HEK293 (cell line): ENCODE data around the gene ARID5A.

Experiments used
- BCL11A ChIP-seq: fragments of 450-650 bp; formaldehyde crosslinking; IDR thresholded peaks from 2 replicates; pipeline ENCODE4 v1.5.1; 2016; ENCODE audit warnings: low read depth, missing biosample characterization, missing genetic modification characterization
- BCL11B ChIP-seq: fragments of 450-650 bp; formaldehyde crosslinking; IDR thresholded peaks from 2 replicates; pipeline ENCODE4 v1.5.1; 2016; ENCODE audit warnings: low read depth, missing biosample characterization, missing genetic modification characterization
- BCL6B ChIP-seq: fragments of 450-650 bp; formaldehyde crosslinking; IDR thresholded peaks from 2 replicates; pipeline ENCODE4 v1.5.1; 2017; ENCODE audit warnings: missing biosample characterization, missing genetic modification characterization
- EGR2 ChIP-seq: fragments of 450-650 bp; formaldehyde crosslinking; IDR thresholded peaks from 2 replicates; pipeline ENCODE4 v1.5.1; 2016; ENCODE audit warnings: low read depth, missing biosample characterization, missing genetic modification characterization
- FEZF1 ChIP-seq: fragments of 450-650 bp; formaldehyde crosslinking; IDR thresholded peaks from 2 replicates; pipeline ENCODE4 v1.5.1; 2016; ENCODE audit warnings: missing biosample characterization, missing genetic modification characterization
- GLI2 ChIP-seq: fragments of 450-650 bp; formaldehyde crosslinking; IDR thresholded peaks from 2 replicates; pipeline ENCODE4; 2017; ENCODE audit warnings: missing biosample characterization, missing genetic modification characterization, low read depth, borderline replicate concordance
- HOXD13 ChIP-seq: sonication (generic); formaldehyde crosslinking; IDR thresholded peaks from 2 replicates; pipeline ENCODE4 v1.8.0; 2022; ENCODE audit warnings: missing genetic modification reagents, borderline replicate concordance
- KLF17 ChIP-seq: fragments of 450-650 bp; formaldehyde crosslinking; IDR thresholded peaks from 2 replicates; pipeline ENCODE4 v1.5.1; 2016; ENCODE audit warnings: missing biosample characterization, missing genetic modification characterization
- MZF1 ChIP-seq: fragments of 450-650 bp; formaldehyde crosslinking; IDR thresholded peaks from 2 replicates; pipeline ENCODE4 v1.5.1; 2017; ENCODE audit warnings: missing biosample characterization, missing genetic modification characterization, borderline replicate concordance
- OVOL3 ChIP-seq: fragments of 450-650 bp; formaldehyde crosslinking; IDR thresholded peaks from 2 replicates; pipeline ENCODE4 v1.5.1; 2016; ENCODE audit warnings: missing biosample characterization, missing genetic modification characterization
- ZBTB17 ChIP-seq: fragments of 450-650 bp; formaldehyde crosslinking; IDR thresholded peaks from 2 replicates; pipeline ENCODE4 v1.5.1; 2016; ENCODE audit warnings: missing biosample characterization, missing genetic modification characterization
- ZBTB8A ChIP-seq: fragments of 450-650 bp; formaldehyde crosslinking; IDR thresholded peaks from 2 replicates; pipeline ENCODE4 v1.5.1; 2016; ENCODE audit warnings: missing biosample characterization, missing genetic modification characterization
- ZFHX2 ChIP-seq: fragments of 450-650 bp; formaldehyde crosslinking; conservative IDR thresholded peaks from 2 replicates; pipeline ENCODE4 v1.5.1; 2016; ENCODE audit warnings: missing biosample characterization, missing genetic modification characterization
- ZFP69B ChIP-seq: fragments of 450-650 bp; formaldehyde crosslinking; IDR thresholded peaks from 2 replicates; pipeline ENCODE4 v1.5.1; 2016; ENCODE audit warnings: missing biosample characterization, missing genetic modification characterization
- ZNF138 ChIP-seq: fragments of 450-650 bp; formaldehyde crosslinking; IDR thresholded peaks from 2 replicates; pipeline ENCODE4 v1.5.1; 2016; ENCODE audit warnings: missing biosample characterization, missing genetic modification characterization, borderline replicate concordance
- ZNF157 ChIP-seq: fragments of 450-650 bp; formaldehyde crosslinking; IDR thresholded peaks from 2 replicates; pipeline ENCODE4 v1.5.1; 2016; ENCODE audit warnings: missing biosample characterization, missing genetic modification characterization
- ZNF169 ChIP-seq: fragments of 450-650 bp; formaldehyde crosslinking; IDR thresholded peaks from 2 replicates; pipeline ENCODE4 v1.5.1; 2016; ENCODE audit warnings: missing biosample characterization, missing genetic modification characterization
- ZNF184 ChIP-seq: fragments of 450-650 bp; IDR thresholded peaks from 2 replicates; pipeline ENCODE4 v1.5.1; 2018; ENCODE audit warnings: missing biosample characterization, mild to moderate bottlenecking, missing genetic modification characterization
- ZNF2 ChIP-seq: fragments of 450-650 bp; formaldehyde crosslinking; IDR thresholded peaks from 2 replicates; pipeline ENCODE4 v1.5.1; 2016; ENCODE audit warnings: missing biosample characterization, missing genetic modification characterization
- ZNF302 ChIP-seq: fragments of 450-650 bp; formaldehyde crosslinking; IDR thresholded peaks from 2 replicates; pipeline ENCODE4 v1.5.1; 2016; ENCODE audit warnings: missing biosample characterization, missing genetic modification characterization, low read depth
- ZNF391 ChIP-seq: fragments of 450-650 bp; formaldehyde crosslinking; IDR thresholded peaks from 2 replicates; pipeline ENCODE4 v1.5.1; 2016; ENCODE audit warnings: low read depth, missing biosample characterization, missing genetic modification characterization, borderline replicate concordance
- ZNF426 ChIP-seq: fragments of 450-650 bp; formaldehyde crosslinking; IDR thresholded peaks from 2 replicates; pipeline ENCODE4 v1.5.1; 2017; ENCODE audit warnings: missing biosample characterization, missing genetic modification characterization, mild to moderate bottlenecking, inconsistent platforms, moderate library complexity
- ZNF48 ChIP-seq: fragments of 450-650 bp; formaldehyde crosslinking; IDR thresholded peaks from 2 replicates; pipeline ENCODE4 v1.5.1; 2016; ENCODE audit warnings: missing biosample characterization, missing genetic modification characterization
- ZNF660 ChIP-seq: fragments of 450-650 bp; IDR thresholded peaks from 2 replicates; pipeline ENCODE4 v1.5.1; 2018; ENCODE audit warnings: missing biosample characterization, mild to moderate bottlenecking, missing genetic modification characterization
- ZNF664 ChIP-seq: fragments of 450-650 bp; formaldehyde crosslinking; IDR thresholded peaks from 2 replicates; pipeline ENCODE4 v1.5.1; 2016; ENCODE audit warnings: missing biosample characterization, missing genetic modification characterization
- TF ChIP-seq, protein P1 (sequence below): fragments of 450-650 bp; formaldehyde crosslinking; IDR thresholded peaks from 2 replicates; pipeline ENCODE4 v1.5.1; 2017; ENCODE audit warnings: missing biosample characterization, missing genetic modification characterization
- TF ChIP-seq, protein P2 (sequence below): fragments of 450-650 bp; formaldehyde crosslinking; IDR thresholded peaks from 2 replicates; pipeline ENCODE4 v1.5.1; 2016; ENCODE audit warnings: missing biosample characterization, missing genetic modification characterization
- TF ChIP-seq, protein P3 (sequence below): fragments of 450-650 bp; formaldehyde crosslinking; IDR thresholded peaks from 2 replicates; pipeline ENCODE4 v1.5.1; 2016; ENCODE audit warnings: missing biosample characterization, missing genetic modification characterization, low read depth
- TF ChIP-seq, protein P4 (sequence below): fragments of 450-650 bp; formaldehyde crosslinking; IDR thresholded peaks from 2 replicates; pipeline ENCODE4 v1.5.0; 2017; ENCODE audit warnings: missing biosample characterization, missing genetic modification characterization, borderline replicate concordance

ARID5A gene

DNA sequence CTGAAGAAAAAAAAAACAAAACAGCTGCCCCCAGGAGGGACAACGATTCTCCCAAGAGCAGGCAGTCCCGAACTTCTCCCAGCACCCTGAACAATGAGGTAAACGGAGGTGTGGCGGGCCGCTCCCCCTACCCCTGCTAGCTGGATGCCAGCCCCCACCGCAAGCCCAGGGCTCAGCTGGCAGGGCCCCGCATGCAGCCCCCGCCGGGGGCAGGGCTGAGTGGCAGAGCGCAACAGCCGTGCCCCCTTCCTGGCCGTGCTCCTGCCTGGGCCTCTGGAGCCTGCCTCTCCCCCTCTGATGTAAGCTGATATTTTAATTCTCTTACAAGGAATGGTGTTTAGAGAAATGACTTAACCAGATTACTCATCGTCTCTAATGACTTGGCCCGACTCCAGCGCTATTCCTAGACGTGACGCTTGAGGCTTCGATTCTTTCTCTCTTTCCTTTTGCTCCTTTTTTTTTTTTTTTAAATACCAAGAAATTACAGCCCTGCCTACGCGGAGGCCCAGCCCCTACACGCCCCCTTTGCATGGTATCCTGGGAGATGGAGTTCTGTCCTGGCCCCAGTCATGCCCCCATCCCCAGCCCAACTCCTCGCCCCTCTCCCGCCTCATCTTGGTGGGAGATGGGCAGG is 4.6 kb upstream of the ARID5A start (continued):
- TF ChIP-seq KLF17 (peak; percentile 90), ZNF426 (tag by site-specific recombination) (no peak), ZFP69B (tag by site-specific recombination) (peak; percentile 69), ZNF664 (tag by site-specific recombination) (no peak), ZNF391 (tag by site-specific recombination) (0 out of 2 replicates have a peak, but pooled peaks have one; percentile 86), ZNF169 (tag by site-specific recombination) (no peak), ZNF48 (no peak), ZBTB8A (tag by site-specific recombination) (peak; percentile 76), ZNF302 (tag by site-specific recombination) (no peak), BCL11B (peak; percentile 62; the same call in 1 of the 2 replicates), MZF1 (tag by site-specific recombination) (no peak), ZNF138 (no peak), ZNF157 (tag by site-specific recombination) (no peak), HOXD13 (CRISPR knock-in tag) (no peak), ZBTB17 (peak; percentile 88), ZNF660 (peak; percentile 86), ZNF2 (tag by site-specific recombination) (0 out of 2 replicates have a peak, but pooled peaks have one; percentile 49), GLI2 (tag by site-specific recombination) (no peak; the same call in 1 of the 2 replicates), BCL6B (tag by site-specific recombination) (peak; percentile 72), EGR2 (tag by site-specific recombination) (peak; percentile 54; the same call in 1 of the 2 replicates), ZNF184 (tag by site-specific recombination) (peak; percentile 89), OVOL3 (0 out of 2 replicates have a peak, but pooled peaks have one; percentile 20), BCL11A (peak; percentile 81; the same call in 1 of the 2 replicates), FEZF1 (tag by site-specific recombination) (peak; percentile 84), ZFHX2 (tag by site-specific recombination) (peak; percentile 72)
- TF ChIP-seq, protein P1, sequence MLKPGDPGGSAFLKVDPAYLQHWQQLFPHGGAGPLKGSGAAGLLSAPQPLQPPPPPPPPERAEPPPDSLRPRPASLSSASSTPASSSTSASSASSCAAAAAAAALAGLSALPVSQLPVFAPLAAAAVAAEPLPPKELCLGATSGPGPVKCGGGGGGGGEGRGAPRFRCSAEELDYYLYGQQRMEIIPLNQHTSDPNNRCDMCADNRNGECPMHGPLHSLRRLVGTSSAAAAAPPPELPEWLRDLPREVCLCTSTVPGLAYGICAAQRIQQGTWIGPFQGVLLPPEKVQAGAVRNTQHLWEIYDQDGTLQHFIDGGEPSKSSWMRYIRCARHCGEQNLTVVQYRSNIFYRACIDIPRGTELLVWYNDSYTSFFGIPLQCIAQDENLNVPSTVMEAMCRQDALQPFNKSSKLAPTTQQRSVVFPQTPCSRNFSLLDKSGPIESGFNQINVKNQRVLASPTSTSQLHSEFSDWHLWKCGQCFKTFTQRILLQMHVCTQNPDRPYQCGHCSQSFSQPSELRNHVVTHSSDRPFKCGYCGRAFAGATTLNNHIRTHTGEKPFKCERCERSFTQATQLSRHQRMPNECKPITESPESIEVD (tag by site-specific recombination), result peak; percentile 88
- TF ChIP-seq, protein P2, sequence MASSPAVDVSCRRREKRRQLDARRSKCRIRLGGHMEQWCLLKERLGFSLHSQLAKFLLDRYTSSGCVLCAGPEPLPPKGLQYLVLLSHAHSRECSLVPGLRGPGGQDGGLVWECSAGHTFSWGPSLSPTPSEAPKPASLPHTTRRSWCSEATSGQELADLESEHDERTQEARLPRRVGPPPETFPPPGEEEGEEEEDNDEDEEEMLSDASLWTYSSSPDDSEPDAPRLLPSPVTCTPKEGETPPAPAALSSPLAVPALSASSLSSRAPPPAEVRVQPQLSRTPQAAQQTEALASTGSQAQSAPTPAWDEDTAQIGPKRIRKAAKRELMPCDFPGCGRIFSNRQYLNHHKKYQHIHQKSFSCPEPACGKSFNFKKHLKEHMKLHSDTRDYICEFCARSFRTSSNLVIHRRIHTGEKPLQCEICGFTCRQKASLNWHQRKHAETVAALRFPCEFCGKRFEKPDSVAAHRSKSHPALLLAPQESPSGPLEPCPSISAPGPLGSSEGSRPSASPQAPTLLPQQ, result peak; percentile 78
- TF ChIP-seq, protein P3, sequence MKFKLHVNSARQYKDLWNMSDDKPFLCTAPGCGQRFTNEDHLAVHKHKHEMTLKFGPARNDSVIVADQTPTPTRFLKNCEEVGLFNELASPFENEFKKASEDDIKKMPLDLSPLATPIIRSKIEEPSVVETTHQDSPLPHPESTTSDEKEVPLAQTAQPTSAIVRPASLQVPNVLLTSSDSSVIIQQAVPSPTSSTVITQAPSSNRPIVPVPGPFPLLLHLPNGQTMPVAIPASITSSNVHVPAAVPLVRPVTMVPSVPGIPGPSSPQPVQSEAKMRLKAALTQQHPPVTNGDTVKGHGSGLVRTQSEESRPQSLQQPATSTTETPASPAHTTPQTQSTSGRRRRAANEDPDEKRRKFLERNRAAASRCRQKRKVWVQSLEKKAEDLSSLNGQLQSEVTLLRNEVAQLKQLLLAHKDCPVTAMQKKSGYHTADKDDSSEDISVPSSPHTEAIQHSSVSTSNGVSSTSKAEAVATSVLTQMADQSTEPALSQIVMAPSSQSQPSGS (tag by site-specific recombination), result peak; percentile 92
- TF ChIP-seq, protein P4, sequence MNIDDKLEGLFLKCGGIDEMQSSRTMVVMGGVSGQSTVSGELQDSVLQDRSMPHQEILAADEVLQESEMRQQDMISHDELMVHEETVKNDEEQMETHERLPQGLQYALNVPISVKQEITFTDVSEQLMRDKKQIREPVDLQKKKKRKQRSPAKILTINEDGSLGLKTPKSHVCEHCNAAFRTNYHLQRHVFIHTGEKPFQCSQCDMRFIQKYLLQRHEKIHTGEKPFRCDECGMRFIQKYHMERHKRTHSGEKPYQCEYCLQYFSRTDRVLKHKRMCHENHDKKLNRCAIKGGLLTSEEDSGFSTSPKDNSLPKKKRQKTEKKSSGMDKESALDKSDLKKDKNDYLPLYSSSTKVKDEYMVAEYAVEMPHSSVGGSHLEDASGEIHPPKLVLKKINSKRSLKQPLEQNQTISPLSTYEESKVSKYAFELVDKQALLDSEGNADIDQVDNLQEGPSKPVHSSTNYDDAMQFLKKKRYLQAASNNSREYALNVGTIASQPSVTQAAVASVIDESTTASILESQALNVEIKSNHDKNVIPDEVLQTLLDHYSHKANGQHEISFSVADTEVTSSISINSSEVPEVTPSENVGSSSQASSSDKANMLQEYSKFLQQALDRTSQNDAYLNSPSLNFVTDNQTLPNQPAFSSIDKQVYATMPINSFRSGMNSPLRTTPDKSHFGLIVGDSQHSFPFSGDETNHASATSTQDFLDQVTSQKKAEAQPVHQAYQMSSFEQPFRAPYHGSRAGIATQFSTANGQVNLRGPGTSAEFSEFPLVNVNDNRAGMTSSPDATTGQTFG (tag by site-specific recombination), result no peak
